MCF 10A (cell line): ENCODE measurements around the gene APCDD1L. TPM values are rescaled to one million over a fixed set of nuclear protein-coding genes. Genes with fewer than 3 reads are reported as not detected.

Source experiments
- BruUV-seq: library from RNA; stranded (reverse); fragments of 400-500 nt; replicated peaks from 2 replicates; lab custom pipeline; 2021; lab: Mats Ljungman, UMichigan
- CTCF ChIA-PET: fragments of 300-600 bp; sonication (Branson Sonifier 250); formaldehyde crosslinking; extraction: SDS; loops from one replicate; lab custom pipeline; 2021; ENCODE audit warnings: antibody characterized with exemption, inconsistent platforms; lab: Yijun Ruan, JAX
- POLR2A ChIA-PET: fragments of 300-600, 350-650 bp; sonication (Branson Sonifier 250); formaldehyde crosslinking; extraction: SDS; loops from one replicate; lab custom pipeline; 2020; ENCODE audit warnings: antibody characterized with exemption, inconsistent platforms; lab: Yijun Ruan, JAX
- DNase-seq: peaks from one replicate; pipeline ENCODE4 v3.0.0-alpha.2; 2018; ENCODE audit not compliant: unreplicated experiment
- H3K27ac Mint-ChIP-seq: one replicate; pipeline ENCODE4 v1.8.0; 2022; ENCODE audit warnings: mild to moderate bottlenecking, low read depth, mixed read lengths; ENCODE audit not compliant: unreplicated experiment
- H3K27me3 Mint-ChIP-seq: one replicate; pipeline ENCODE4 v1.8.0; 2022; ENCODE audit warnings: mixed read lengths; ENCODE audit not compliant: insufficient read depth, unreplicated experiment
- H3K36me3 Mint-ChIP-seq: one replicate; pipeline ENCODE4 v1.8.0; 2022; ENCODE audit warnings: mild to moderate bottlenecking, moderate library complexity, mixed read lengths; ENCODE audit not compliant: insufficient read depth, unreplicated experiment
- H3K4me1 Mint-ChIP-seq: one replicate; pipeline ENCODE4 v1.8.0; 2022; ENCODE audit warnings: mixed read lengths; ENCODE audit not compliant: insufficient read depth, unreplicated experiment
- H3K4me3 Mint-ChIP-seq: one replicate; pipeline ENCODE4 v1.8.0; 2022; ENCODE audit warnings: mild to moderate bottlenecking, moderate library complexity, mixed read lengths; ENCODE audit not compliant: unreplicated experiment
- H3K9me3 Mint-ChIP-seq: one replicate; pipeline ENCODE4 v1.8.0; 2022; ENCODE audit warnings: mixed read lengths; ENCODE audit not compliant: unreplicated experiment
- CTCF ChIP-seq: fragments of 200-600 bp; IDR thresholded peaks from one replicate; pipeline ENCODE4 v1.8.0; 2022; ENCODE audit warnings: antibody characterized with exemption, mild to moderate bottlenecking; ENCODE audit not compliant: unreplicated experiment
- intact Hi-C: fragments of 100-400 bp; cut with micrococcal nuclease; formaldehyde crosslinking; loops from 2 replicates; pipeline ENCODE4 v1.14.1; 2022
- total RNA-seq: library from RNA; stranded (reverse); gene quantifications from 2 replicates; pipeline ENCODE4 v1.2.3, GENCODE V29; 2022

The APCDD1L gene
- total RNA-seq, 1 experiment from 2014 or later: 0.86 TPM

DNA sequence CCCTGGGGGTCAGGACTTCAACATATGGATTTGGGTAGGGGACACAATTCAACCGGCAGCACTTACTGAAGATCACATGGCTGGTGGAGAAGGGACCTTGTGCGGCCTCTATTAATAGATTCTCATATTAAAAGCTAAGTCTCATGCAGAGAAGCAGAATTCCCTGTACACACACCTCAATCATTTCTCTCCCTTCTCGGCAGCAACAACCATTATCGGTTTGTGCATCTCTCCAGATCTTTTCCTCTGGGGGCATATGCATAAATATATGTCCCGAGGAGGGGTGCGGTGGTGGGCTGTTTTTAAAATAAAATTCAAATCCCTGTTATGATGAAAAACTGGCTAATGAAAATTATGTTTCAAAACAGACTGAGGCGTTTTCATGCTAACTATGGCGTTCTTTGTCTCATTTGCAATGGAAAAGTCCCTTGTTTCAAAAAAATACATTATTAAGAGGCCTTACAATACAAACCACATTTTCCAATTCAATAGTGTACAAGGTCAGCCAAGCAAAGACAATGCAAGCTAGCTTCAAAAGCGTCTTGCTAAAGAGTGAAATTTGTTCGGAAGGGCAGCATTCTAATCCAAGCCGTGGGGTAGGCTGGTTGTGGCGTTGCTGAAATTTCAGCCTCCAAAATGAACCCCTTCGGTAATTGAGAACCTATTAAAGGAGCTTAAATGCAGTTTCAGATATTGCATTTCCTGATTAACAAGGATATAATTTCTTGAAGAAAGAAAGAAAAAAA lies 17.3 kb downstream of the APCDD1L start:
- H3K9me3 Mint-ChIP-seq: peaks cover 16% of the 10 kb centered on the region
- no peak for TF ChIP-seq CTCF
- no TSS peak for BruUV-seq
- no peaks in the 10 kb centered on the region for H3K4me1 Mint-ChIP-seq
- POLR2A ChIA-PET: no interaction called here
- CTCF ChIA-PET: interaction anchor here (0.6 to 0.9 kb wide), 3 partner anchors 27 to 590 kb away, joined by 3 read pairs; no protein-coding TSS in a partner anchor
- H3K4me3 Mint-ChIP-seq: no peak overlapping the region
- peaks cover 19% of the 10 kb centered on the region for H3K27me3 Mint-ChIP-seq
- H3K27ac Mint-ChIP-seq: no peak overlapping the region
- H3K36me3 Mint-ChIP-seq: no peaks in the 10 kb centered on the region
- intact Hi-C loops: no loop called here
- no peak for DNase-seq

- Mint-ChIP-seq H3K4me3 (no peak overlapping the region), H3K9me3 (peaks cover 15% of the 10 kb centered on the region), H3K27me3 (peaks cover 24% of the 10 kb centered on the region), H3K27ac (no peak overlapping the region), H3K4me1 (no peaks in the 10 kb centered on the region), H3K36me3 (no peaks in the 10 kb centered on the region)
- ChIA-PET POLR2A (no interaction called here), CTCF (interaction anchor here (0.7 to 0.9 kb wide), 4 partner anchors 12 to 117 kb away, joined by 3 to 5 read pairs (median 4); no protein-coding TSS in a partner anchor)
- intact Hi-C loops: no loop called here
- no peak for TF ChIP-seq CTCF
- no TSS peak for BruUV-seq
- no peak for DNase-seq
These were observed 18.0 kb downstream of the APCDD1L start for GRCh38 chr20:58497076-58497641.

DNA sequence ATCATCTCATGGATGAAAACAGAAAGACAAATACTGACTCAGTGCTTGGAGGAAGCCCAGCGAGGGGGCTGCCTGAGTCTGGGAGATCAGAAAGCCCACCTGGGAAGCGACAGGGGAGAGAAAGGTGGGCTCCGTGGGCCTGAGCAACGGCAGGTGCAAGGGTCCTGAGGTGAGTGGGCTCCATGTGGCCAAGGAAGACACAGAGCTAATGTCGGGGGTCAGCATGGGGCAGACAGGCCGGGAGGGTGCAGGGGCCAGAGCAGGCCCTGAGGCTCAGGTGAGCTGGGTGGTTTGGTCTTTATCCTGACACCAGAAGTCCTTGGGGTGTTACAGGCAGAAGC lies 18.8 kb downstream of the APCDD1L start:
- Mint-ChIP-seq H3K4me1 (no peaks in the 10 kb centered on the region), H3K36me3 (no peaks in the 10 kb centered on the region), H3K27me3 (peaks cover 32% of the 10 kb centered on the region), H3K4me3 (no peak overlapping the region), H3K27ac (no peak overlapping the region), H3K9me3 (peaks cover 8% of the 10 kb centered on the region)
- ChIA-PET POLR2A (no interaction called here), CTCF (interaction anchor here (0.7 to 0.8 kb wide), 3 partner anchors 11 to 117 kb away, joined by 4 to 5 read pairs (median 4); no protein-coding TSS in a partner anchor)
- intact Hi-C loops: no loop called here
- no peak for DNase-seq
- TF ChIP-seq CTCF: no peak
- BruUV-seq: no TSS peak

DNA sequence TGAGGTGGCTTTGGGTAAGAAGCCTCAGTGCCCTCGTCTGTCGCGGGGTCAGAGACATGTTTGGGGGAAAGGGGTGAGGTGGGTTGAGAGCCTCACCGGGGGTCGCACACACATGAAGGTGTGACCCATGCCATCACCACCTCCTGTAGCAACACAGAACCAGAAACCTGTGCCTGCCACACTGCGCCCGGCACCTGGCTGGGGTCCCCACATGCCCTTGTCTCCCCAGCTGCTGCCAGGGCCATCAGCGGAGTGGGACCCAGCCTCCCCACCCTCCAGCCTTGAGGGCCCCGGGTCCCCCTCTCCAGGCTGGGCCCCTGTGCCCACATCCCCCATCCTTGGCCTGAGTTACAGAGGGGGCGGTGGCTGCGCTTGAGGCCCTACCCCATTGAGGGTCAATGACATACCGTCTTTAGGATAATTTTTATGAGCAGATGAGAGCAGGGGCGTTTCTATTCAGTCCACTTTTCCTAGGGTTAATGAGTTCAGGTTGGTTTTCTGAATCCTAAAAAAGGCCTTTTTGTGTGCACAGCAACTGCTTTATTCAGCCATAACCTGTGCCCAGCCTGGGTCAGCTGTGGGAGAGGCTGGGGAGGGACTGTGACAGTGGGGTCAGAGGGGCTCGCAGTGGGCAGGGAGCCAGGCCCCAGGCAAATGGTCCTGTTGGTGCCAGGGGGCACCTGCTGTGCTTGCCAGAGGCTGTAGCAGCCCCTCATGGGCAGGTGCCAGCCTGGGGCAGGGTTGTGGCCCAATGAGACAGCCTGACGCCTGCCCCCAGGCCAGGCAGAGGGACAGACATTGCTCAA lies 19.4 kb downstream of the APCDD1L start:
- Mint-ChIP-seq H3K27me3 (peaks cover 38% of the 10 kb centered on the region), H3K9me3 (peaks cover 8% of the 10 kb centered on the region), H3K4me1 (no peaks in the 10 kb centered on the region), H3K4me3 (no peak overlapping the region), H3K27ac (no peak overlapping the region), H3K36me3 (no peaks in the 10 kb centered on the region)
- intact Hi-C loops: no loop called here
- no TSS peak for BruUV-seq
- CTCF ChIA-PET: no interaction called here
- DNase-seq: no peak
- POLR2A ChIA-PET: interaction anchor here (0.5 kb wide), 1 partner anchor 45 kb away, joined by 3 read pairs; no protein-coding TSS in a partner anchor
- no peak for TF ChIP-seq CTCF
